Liver (tissue), 9 donors: ENCODE data around the gene FOXN3. TPM values are rescaled to one million over a fixed set of nuclear protein-coding genes. Genes with fewer than 3 reads are reported as not detected.

Experiments
- DNase-seq: peaks from one replicate; pipeline ENCODE4 v3.0.0-alpha.2; 2017; ENCODE audit warnings: low spot score
- H3K27ac ChIP-seq, 2 donors: one replicate each; pipeline ENCODE4 v1.7.0; 2013; ENCODE audit warnings: inconsistent platforms in 2 of 2, low read length in 2 of 2, control low read depth in 1 of 2, low read depth in 1 of 2, mild to moderate bottlenecking in 1 of 2
- H3K27me3 ChIP-seq, 4 donors: one replicate each; pipeline versions ENCODE4 v1.6.1 to v1.7.0; 2013; ENCODE audit warnings: low read length in 3 of 4, inconsistent platforms in 1 of 4, mild to moderate bottlenecking in 1 of 4, moderate library complexity in 1 of 4; ENCODE audit not compliant: control insufficient read depth in 4 of 4, insufficient read depth in 4 of 4
- H3K36me3 ChIP-seq, 4 donors: one replicate each; pipeline versions ENCODE4 v1.6.1 to v1.7.0; 2013; ENCODE audit warnings: low read length in 3 of 4, mild to moderate bottlenecking in 3 of 4, low read depth in 1 of 4, moderate library complexity in 1 of 4; ENCODE audit not compliant: control insufficient read depth in 4 of 4, insufficient read depth in 3 of 4
- H3K4me1 ChIP-seq, 4 donors: one replicate each; pipeline versions ENCODE4 v1.6.1 to v1.7.0; 2013; ENCODE audit warnings: low read length in 3 of 4, mild to moderate bottlenecking in 3 of 4, moderate library complexity in 1 of 4; ENCODE audit not compliant: control insufficient read depth in 4 of 4, insufficient read depth in 4 of 4
- H3K4me3 ChIP-seq, 3 donors: one replicate each; pipeline versions ENCODE4 v1.6.1 to v1.7.0; 2013; ENCODE audit warnings: low read length in 3 of 3, control low read depth in 1 of 3, low read depth in 1 of 3, mild to moderate bottlenecking in 1 of 3
- H3K9ac ChIP-seq, 2 donors: one replicate each; pipeline ENCODE4 v1.7.0; 2013; ENCODE audit warnings: low read length in 2 of 2, mild to moderate bottlenecking in 2 of 2, moderate library complexity in 2 of 2, control low read depth in 1 of 2, low read depth in 1 of 2
- H3K9me3 ChIP-seq, 4 donors: one replicate each; pipeline versions ENCODE4 v1.6.1 to v1.7.0; 2013; ENCODE audit warnings: low read length in 3 of 4; ENCODE audit not compliant: control insufficient read depth in 4 of 4
- CTCF ChIP-seq: fragments of 150-350 bp; IDR thresholded peaks from 2 replicates; pipeline ENCODE4 v1.5.1; 2017; ENCODE audit warnings: improper control_type of control experiment, low read depth, low read length; ENCODE audit not compliant: missing input control
- FOXA1 ChIP-seq: IDR thresholded peaks from 2 replicates; pipeline ENCODE4 v1.6.1; 2016; ENCODE audit warnings: antibody characterized with exemption
- FOXA2 ChIP-seq: IDR thresholded peaks from 2 replicates; pipeline ENCODE4 v1.6.1; 2016; ENCODE audit warnings: antibody characterized with exemption
- GABPA ChIP-seq, 2 donors: IDR thresholded peaks in 1 of 2; conservative IDR thresholded peaks in 1 of 2; 2 replicates each; pipeline ENCODE4 v1.6.1; 2016; ENCODE audit warnings: antibody characterized with exemption in 2 of 2, mild to moderate bottlenecking in 1 of 2, moderate library complexity in 1 of 2
- HNF4G ChIP-seq: IDR thresholded peaks from 2 replicates; pipeline ENCODE4 v1.6.1; 2016; ENCODE audit warnings: antibody characterized with exemption
- JUND ChIP-seq, 2 donors: IDR thresholded peaks; 2 replicates each; pipeline ENCODE4 v1.6.1; 2016; ENCODE audit warnings: antibody characterized with exemption in 2 of 2
- MAX ChIP-seq: IDR thresholded peaks from 2 replicates; pipeline ENCODE4 v1.6.1; 2016; ENCODE audit warnings: antibody characterized with exemption
- NR2F2 ChIP-seq: IDR thresholded peaks from 2 replicates; pipeline ENCODE4 v1.6.1; 2016; ENCODE audit warnings: antibody characterized with exemption
- RAD21 ChIP-seq, 2 donors: IDR thresholded peaks; 2 replicates each; pipeline ENCODE4 v1.6.1; 2016; ENCODE audit warnings: antibody characterized with exemption in 2 of 2, mild to moderate bottlenecking in 2 of 2
- REST ChIP-seq: IDR thresholded peaks from 2 replicates; pipeline ENCODE4 v1.6.1; 2016; ENCODE audit warnings: antibody characterized with exemption, mild to moderate bottlenecking
- RXRA ChIP-seq, 2 donors: IDR thresholded peaks; 2 replicates each; pipeline ENCODE4 v1.6.1; 2017 to 2018; ENCODE audit warnings: antibody characterized with exemption in 2 of 2, mild to moderate bottlenecking in 1 of 2
- SP1 ChIP-seq: IDR thresholded peaks from 2 replicates; pipeline ENCODE4 v1.6.1; 2018; ENCODE audit warnings: antibody characterized with exemption, mild to moderate bottlenecking
- YY1 ChIP-seq: IDR thresholded peaks from 2 replicates; pipeline ENCODE4 v1.6.1; 2016; ENCODE audit warnings: antibody characterized with exemption, mild to moderate bottlenecking
- ZBTB33 ChIP-seq: IDR thresholded peaks from 2 replicates; pipeline ENCODE4 v1.6.1; 2016; ENCODE audit warnings: antibody characterized with exemption
- WGBS: extraction: QIAGEN DNeasy Blood & Tissue Kit; methylation state at CpG from one replicate; pipeline ENCODE4 v1.1.7; 2013; 5-methylcytosine and 5-hydroxymethylcytosine counted together
- polyA plus RNA-seq, 2 donors: library from polyadenylated mRNA; stranded (reverse) in 1 of 2; unstranded in 1 of 2; fragments of 200-250 nt in 1 of 2; fragments of >200 nt in 1 of 2; fragmentation: Nextera tagmentation in 1 of 2; extraction: Ambion mirVana in 1 of 2; gene quantifications; one replicate each; pipeline versions ENCODE4 v1.2.1 to v1.2.3, GENCODE V29; 2013 to 2015
- total RNA-seq, 2 donors: library from RNA; depleted of rRNA; stranded (reverse); fragments of >200 nt; gene quantifications; one replicate each; pipeline ENCODE4 v1.2.3, GENCODE V29; 2014
- donor health status: healthy.
- donor health status: healthy.
- donor health status: healthy.
- donor health status: healthy.
- donor health status: healthy.

FOXN3 gene
- total and polyA plus RNA-seq, 4 donors, result 17.8 to 44.8 (median 35.3) TPM

GRCh38 chr14:89465876-89466275 is 48.8 kb upstream of the FOXN3 start:
- Histone ChIP-seq H3K36me3 (peaks cover 0 to 2% (median 0%) of the 10 kb centered on the region in 4 donors), H3K4me3 (no peak overlapping the region), H3K27me3 (no peaks in the 10 kb centered on the region), H3K4me1 (peaks cover 0 to 5% (median 2%) of the 10 kb centered on the region in 4 donors), H3K9me3 (no peaks in the 10 kb centered on the region), H3K9ac (no peak overlapping the region), H3K27ac (no peak overlapping the region)
- WGBS, result 73% methylated on average over 5 of the region's 5 CpGs
- no peak for DNase-seq
- TF ChIP-seq ZBTB33, result no peak
- no peak for TF ChIP-seq FOXA1
- TF ChIP-seq CTCF, result no peak
- no peak for TF ChIP-seq RAD21 (IDR thresholded peaks at IDR 0.05)
- no peak for TF ChIP-seq YY1
- TF ChIP-seq JUND (IDR thresholded peaks at IDR 0.05), result no peak
- TF ChIP-seq SP1, result no peak
- TF ChIP-seq FOXA2, result no peak
- TF ChIP-seq MAX, result no peak
- no peak for TF ChIP-seq NR2F2
- TF ChIP-seq REST, result no peak
- TF ChIP-seq HNF4G, result no peak

GRCh38 chr14:89461256-89461655 is 44.2 kb upstream of the FOXN3 start:
- H3K36me3 ChIP-seq, result peaks cover 0 to 2% (median 0%) of the 10 kb centered on the region in 4 donors
- no peaks in the 10 kb centered on the region for H3K9me3 ChIP-seq
- no peaks in the 10 kb centered on the region for H3K27me3 ChIP-seq
- H3K4me3 ChIP-seq, result no peak overlapping the region
- WGBS, result 98% methylated on average over 3 of the region's 3 CpGs
- DNase-seq, result no peak
- H3K9ac ChIP-seq, result no peak overlapping the region
- no peak overlapping the region for H3K27ac ChIP-seq
- H3K4me1 ChIP-seq, result peaks cover 6 to 26% (median 23%) of the 10 kb centered on the region in 4 donors
- TF ChIP-seq RAD21 (IDR thresholded peaks at IDR 0.05) (no peak), SP1 (no peak), GABPA (IDR thresholded peaks at IDR 0.05 in 1 of 2, conservative IDR thresholded peaks at IDR 0.05 in 1 of 2) (no peak), FOXA2 (no peak), JUND (IDR thresholded peaks at IDR 0.05) (no peak), RXRA (IDR thresholded peaks at IDR 0.05) (no peak), NR2F2 (no peak), ZBTB33 (no peak), REST (no peak), FOXA1 (no peak), YY1 (no peak), CTCF (no peak)
